HepG2 (cell line): Measurements from ENCODE around the gene ZMIZ1. TPM values are rescaled to one million over a fixed set of nuclear protein-coding genes. Genes with fewer than 3 reads are reported as not detected.

Experiments
- KDM4B ChIP-seq: sonication (generic); formaldehyde crosslinking; IDR thresholded peaks from 2 replicates; pipeline ENCODE4 v1.4.0; 2020; ENCODE audit warnings: missing genetic modification reagents
- MXI1 ChIP-seq: IDR thresholded peaks from 3 replicates; pipeline ENCODE4 v1.6.1; 2012; ENCODE audit warnings: low read depth, low read length, inconsistent platforms, borderline replicate concordance
- PCBP2 ChIP-seq: fragments of 200-400 bp; formaldehyde crosslinking; optimal IDR thresholded peaks from 2 replicates; pipeline ENCODE3; 2018; ENCODE audit warnings: low read length, low read depth; ENCODE audit not compliant: poor library complexity, severe bottlenecking
- PPARG ChIP-seq: conservative IDR thresholded peaks from 2 replicates; pipeline ENCODE4 v1.6.1; 2016; ENCODE audit warnings: missing biosample characterization, missing genetic modification reagents
- RBAK ChIP-seq: sonication (generic); formaldehyde crosslinking; IDR thresholded peaks from 2 replicates; pipeline ENCODE4 v1.5.1; 2020; ENCODE audit warnings: mild to moderate bottlenecking, missing genetic modification reagents
- RELA ChIP-seq: sonication (generic); formaldehyde crosslinking; IDR thresholded peaks from 2 replicates; pipeline ENCODE4 v1.4.0; 2020; ENCODE audit warnings: missing genetic modification reagents
- SETDB1 ChIP-seq: sonication (generic); formaldehyde crosslinking; IDR thresholded peaks from 2 replicates; pipeline ENCODE4 v1.5.1; 2020; ENCODE audit warnings: missing genetic modification reagents, mild to moderate bottlenecking, borderline replicate concordance
- ZBED4 ChIP-seq: sonication (generic); formaldehyde crosslinking; IDR thresholded peaks from 2 replicates; pipeline ENCODE4 v1.4.0; 2020; ENCODE audit warnings: missing genetic modification reagents, borderline replicate concordance
- ZFP1 ChIP-seq: IDR thresholded peaks from 2 replicates; pipeline ENCODE4 v1.6.1; 2016
- ZNF407 ChIP-seq: sonication (generic); formaldehyde crosslinking; IDR thresholded peaks from one replicate; pipeline ENCODE4 v1.5.1; 2020; ENCODE audit warnings: mild to moderate bottlenecking, missing genetic modification reagents; ENCODE audit errors: not compliant biosample characterization
- polyA plus RNA-seq, 8 experiments: library from polyadenylated mRNA; depleted of rRNA in 3 of 8; stranded (reverse) in 7 of 8; unstranded in 1 of 8; fragments of >200 nt; fragmentation: Illumina TruSeq in 4 of 8; extraction: Trizol in 4 of 8; gene quantifications; 2 replicates each; pipeline versions ENCODE4 v1.2.1 to v1.2.3, GENCODE V29; 2011 to 2016; ENCODE audit warnings: low read depth in 4 of 8, missing spikeins in 1 of 8, mixed read lengths in 1 of 8; ENCODE audit not compliant: insufficient read depth in 1 of 8
- total RNA-seq, 5 experiments: library from RNA; depleted of rRNA; stranded (reverse); fragments of >200 nt; fragmentation: Illumina TruSeq; extraction: Trizol; gene quantifications; 2 replicates each; pipeline ENCODE4 v1.2.3, GENCODE V29; 2016; ENCODE audit warnings: low read depth in 1 of 5

The ZMIZ1 gene
- total and polyA plus RNA-seq, 2 of the 13 experiments (the other 11 are each of a cell fraction or from before 2014, with no cell fraction given): 5.3 to 10.2 TPM

- TF ChIP-seq ZFP1 (CRISPR knock-in tag) (no peak), RELA (CRISPR knock-in tag) (no peak), SETDB1 (CRISPR knock-in tag) (no peak), KDM4B (CRISPR knock-in tag) (no peak; the same call in none of the 2 replicates), RBAK (CRISPR knock-in tag) (no peak), PCBP2 (no peak), ZNF407 (CRISPR knock-in tag) (peak; percentile 79), MXI1 (peak; percentile 61; the same call in 1 of the 3 replicates), PPARG (CRISPR knock-in tag) (no peak), ZBED4 (CRISPR knock-in tag) (peak; percentile 33; the same call in 1 of the 2 replicates)
Observed at GRCh38 chr10:79347894-79348639, 279.3 kb downstream of the ZMIZ1 start (continued).
